RCC 7860 (cell line): ENCODE measurements around the gene STAT6.
A peak's percentile ranks its signal among the peaks of the same experiment; 100 is the strongest.

Source experiments
- DNase-seq: peaks from one replicate; pipeline ENCODE4 v3.0.0-alpha.2; 2015; ENCODE audit warnings: low spot score
- FAIRE-seq: peaks from 2 replicates; lab custom pipeline; 2012; peaks lifted over from hg19 to GRCh38; lab: Jason Lieb, UNC

The STAT6 gene

GRCh38 chr12:57111031-57111734 lies at the start of gene STAT6:
Gene STAT6, minus strand, starts transcription at chr12:57111362. Its CDS starts 3,084 bp downstream, at chr12:57108278.
- DNase-seq (peak; percentile 70), FAIRE-seq (no peak)

- FAIRE-seq = no peak
- no peak for DNase-seq
These were observed 49.6 kb upstream of the STAT6 start for GRCh38 chr12:57160741-57161140.

- FAIRE-seq (no peak), DNase-seq (no peak)
These were observed 48.9 kb upstream of the STAT6 start for GRCh38 chr12:57160040-57160439.

- DNase-seq (no peak), FAIRE-seq (no peak)
These were observed 48.1 kb upstream of the STAT6 start for GRCh38 chr12:57159311-57159710.

GRCh38 chr12:57158665-57159064 lies 47.5 kb upstream of the STAT6 start:
- FAIRE-seq (no peak), DNase-seq (no peak)

GRCh38 chr12:57158186-57158585 lies 47.0 kb upstream of the STAT6 start:
- DNase-seq = no peak
- no peak for FAIRE-seq

- FAIRE-seq (no peak), DNase-seq (no peak)
These were observed 46.5 kb upstream of the STAT6 start for GRCh38 chr12:57157588-57158173.

GRCh38 chr12:57156701-57157403 lies 45.7 kb upstream of the STAT6 start:
- FAIRE-seq (no peak), DNase-seq (no peak)

GRCh38 chr12:57154804-57155434 lies 43.8 kb upstream of the STAT6 start:
- DNase-seq (no peak), FAIRE-seq (no peak)

GRCh38 chr12:57154076-57154475 lies 42.9 kb upstream of the STAT6 start:
- FAIRE-seq (no peak), DNase-seq (no peak)

GRCh38 chr12:57153415-57153997 lies 42.3 kb upstream of the STAT6 start:
- DNase-seq (no peak), FAIRE-seq (no peak)

GRCh38 chr12:57152639-57153038 lies 41.5 kb upstream of the STAT6 start:
- DNase-seq (no peak), FAIRE-seq (no peak)

GRCh38 chr12:57151741-57152630 lies 40.8 kb upstream of the STAT6 start:
- DNase-seq (no peak), FAIRE-seq (no peak)

GRCh38 chr12:57150400-57151000 lies 39.3 kb upstream of the STAT6 start:
- FAIRE-seq (no peak), DNase-seq (no peak)

GRCh38 chr12:57149245-57149900 lies 38.2 kb upstream of the STAT6 start:
- DNase-seq = no peak
- FAIRE-seq = no peak

GRCh38 chr12:57148469-57149244 lies 37.5 kb upstream of the STAT6 start:
- FAIRE-seq = no peak
- no peak for DNase-seq

GRCh38 chr12:57146961-57147944 lies 36.1 kb upstream of the STAT6 start, which contains the start of gene LRP1-AS:
Gene LRP1-AS, minus strand, starts transcription at chr12:57147619.
- no peak for FAIRE-seq

More at GRCh38 chr12:57146961-57147944, 36.1 kb upstream of the STAT6 start, which contains the start of gene LRP1-AS:
- DNase-seq = no peak
